ENCODE measurements around the gene KSR2.

KSR2 gene

DNA sequence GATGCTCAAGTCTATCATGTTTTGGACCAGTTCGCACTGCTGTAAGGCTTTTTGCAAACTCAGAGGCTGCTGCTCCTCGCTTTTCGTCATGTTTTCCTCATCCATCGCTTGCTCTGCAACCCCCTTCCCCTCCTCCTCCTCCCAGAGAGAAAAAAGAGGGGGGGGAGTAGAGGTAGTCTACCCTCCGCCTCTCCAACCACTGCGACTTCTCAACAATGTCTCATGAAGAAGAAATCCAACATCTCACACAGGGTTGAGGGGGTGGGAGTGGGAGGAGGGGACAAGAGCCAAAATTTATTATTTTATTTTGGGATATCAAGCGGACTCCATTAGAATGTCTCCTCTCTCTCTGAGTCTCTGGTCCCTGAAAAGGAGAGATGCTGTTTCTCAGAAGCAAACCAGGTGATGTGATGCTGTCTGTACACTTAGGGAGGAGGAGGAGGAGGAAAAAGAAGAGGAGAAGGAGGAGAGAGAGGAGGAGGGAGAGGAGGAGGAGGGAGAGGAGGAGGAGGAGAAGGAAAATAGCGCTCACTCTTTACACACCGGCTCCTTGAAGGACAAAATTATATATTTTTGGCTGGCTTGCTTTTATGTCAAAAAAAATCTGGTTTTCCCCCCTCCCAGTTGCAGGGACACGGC, 520 bp downstream of the KSR2 start:
- DNase-seq (ENCODE audit: low spot score): no peak

DNA sequence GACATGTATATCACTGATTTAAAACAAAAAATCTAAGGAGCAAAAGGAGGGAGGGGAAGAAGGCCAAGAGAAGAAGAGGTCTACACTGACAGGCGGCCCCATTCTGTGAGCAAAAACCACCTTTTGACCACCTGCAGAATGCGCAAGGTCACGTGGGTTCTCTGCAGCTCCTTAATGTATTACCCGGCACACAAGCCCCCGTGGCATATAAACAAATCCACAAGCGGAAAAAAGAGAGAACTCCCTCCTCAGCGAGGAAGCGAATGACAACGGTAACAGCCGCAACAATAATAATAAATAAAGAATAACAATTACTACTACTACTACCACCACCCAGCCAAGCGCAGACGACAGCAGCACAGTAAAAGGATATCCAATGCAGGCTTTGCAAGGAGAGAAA, 1.3 kb downstream of the KSR2 start:
- no peak for DNase-seq (ENCODE audit: low spot score)

DNA sequence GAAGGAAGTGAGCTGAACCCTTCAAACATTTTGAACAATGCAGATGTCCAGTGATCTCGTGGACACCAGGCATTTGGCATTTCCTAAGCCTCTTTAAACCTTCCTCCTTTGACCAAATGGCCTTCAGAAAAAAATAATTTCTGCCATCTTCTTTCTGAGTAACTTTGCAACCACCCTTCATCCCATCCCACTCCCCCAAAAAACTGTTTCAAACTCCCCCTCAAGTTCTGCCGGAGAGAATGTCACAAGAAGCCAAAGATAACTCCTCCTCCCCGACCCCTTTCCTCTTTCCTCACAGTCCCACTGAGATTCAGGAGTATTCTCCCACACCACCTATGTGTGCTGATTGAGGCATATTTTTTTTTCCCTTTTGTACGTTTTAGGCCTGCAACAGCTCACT, 1.7 kb downstream of the KSR2 start:
- no peak for DNase-seq (ENCODE audit: low spot score)

DNA sequence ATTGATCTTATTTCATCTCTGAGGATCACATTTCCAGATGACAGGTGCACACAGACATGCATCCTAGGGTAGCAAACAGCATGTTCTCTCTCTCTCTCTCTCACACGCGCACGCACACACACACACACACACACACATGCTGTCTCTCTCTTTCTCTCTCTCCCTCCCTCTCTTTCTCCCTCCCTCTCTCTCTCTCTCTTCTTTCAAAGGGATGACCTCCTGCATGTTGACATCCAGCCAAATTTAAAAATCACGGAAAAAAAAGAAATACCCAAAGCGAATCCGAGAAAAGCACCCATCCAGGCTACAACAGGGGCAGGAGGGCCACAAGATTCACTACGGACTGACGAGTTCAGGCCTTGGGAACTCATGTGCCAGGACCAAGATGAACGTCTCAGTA, 2.3 kb downstream of the KSR2 start:
- no peak for DNase-seq (ENCODE audit: low spot score)

DNA sequence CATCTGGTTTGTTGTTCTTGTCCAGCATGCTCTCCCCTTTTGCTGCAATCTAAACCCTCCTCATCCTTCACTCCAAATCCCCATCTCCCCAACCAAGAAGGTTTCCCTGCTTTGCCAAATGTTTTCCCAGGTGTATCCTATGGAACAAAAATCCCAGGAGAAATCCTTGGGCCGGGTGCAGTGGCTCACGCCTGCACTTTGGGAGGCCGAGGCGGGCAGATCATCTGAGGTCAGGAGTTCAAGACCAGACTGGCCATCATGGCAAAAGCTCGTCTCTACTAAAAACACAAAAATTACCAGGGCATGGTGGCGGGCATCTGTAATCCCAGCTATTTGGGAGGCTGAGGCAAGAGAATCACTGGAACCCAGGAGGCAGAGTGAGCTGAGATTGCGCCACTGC, 5.0 kb downstream of the KSR2 start:
- no peak for DNase-seq (ENCODE audit: low spot score)

DNA sequence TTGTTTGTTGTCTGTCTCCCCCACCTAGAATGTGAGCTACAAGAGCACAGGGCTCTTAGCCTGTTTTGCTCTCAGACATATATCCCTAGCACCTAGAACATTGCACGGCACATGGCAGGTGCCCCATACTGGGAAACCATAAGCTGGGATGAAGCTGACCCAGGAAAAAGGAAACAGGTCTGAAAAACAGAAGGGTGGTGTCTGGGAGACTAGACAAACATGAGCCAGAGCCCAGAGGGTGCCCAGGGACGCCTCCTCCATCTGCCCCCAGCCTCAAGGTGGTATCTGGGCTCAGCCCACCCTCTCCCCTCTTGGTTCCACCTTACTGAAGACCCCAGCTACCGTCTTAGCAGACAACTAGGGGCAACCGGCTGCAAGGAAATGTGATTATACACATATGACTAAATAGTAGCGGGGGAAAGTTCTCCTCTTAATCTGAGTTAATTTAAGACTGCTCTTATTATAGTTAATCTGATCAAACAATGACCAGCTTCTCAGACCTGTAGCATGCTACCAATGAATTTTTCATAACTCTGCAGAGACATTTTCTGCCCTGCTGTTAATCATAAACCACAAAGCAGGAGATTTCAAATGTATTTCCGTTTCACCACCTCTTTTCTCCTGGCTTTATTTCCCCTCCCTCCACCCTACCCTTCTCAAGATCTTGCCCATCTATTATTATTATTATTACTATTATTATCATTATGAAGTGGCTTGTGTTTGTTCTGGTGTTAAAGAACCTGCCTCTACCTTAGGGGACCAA, 31.9 kb downstream of the KSR2 start:
- DNase-seq (ENCODE audit: low spot score): no peak

DNA sequence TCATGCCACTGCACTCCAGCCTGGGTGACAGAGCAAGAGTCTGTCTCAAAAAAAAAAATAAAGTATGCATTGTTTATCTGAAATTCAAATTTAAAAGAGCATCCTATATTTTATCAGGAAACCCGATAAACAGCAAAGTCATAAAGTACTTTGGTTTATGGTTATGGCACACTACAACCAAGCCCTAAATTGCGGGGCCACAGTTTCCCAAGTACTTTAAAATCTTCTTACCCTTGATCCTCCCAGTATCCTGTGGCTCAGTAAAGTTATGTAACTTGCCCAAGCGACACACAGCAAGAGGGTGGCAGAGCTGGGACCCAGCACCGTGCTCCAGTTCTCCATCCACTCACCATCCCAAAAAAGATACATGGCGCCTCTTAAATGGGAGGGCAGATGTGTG, 35.2 kb downstream of the KSR2 start:
- DNase-seq (ENCODE audit: low spot score): no peak

DNA sequence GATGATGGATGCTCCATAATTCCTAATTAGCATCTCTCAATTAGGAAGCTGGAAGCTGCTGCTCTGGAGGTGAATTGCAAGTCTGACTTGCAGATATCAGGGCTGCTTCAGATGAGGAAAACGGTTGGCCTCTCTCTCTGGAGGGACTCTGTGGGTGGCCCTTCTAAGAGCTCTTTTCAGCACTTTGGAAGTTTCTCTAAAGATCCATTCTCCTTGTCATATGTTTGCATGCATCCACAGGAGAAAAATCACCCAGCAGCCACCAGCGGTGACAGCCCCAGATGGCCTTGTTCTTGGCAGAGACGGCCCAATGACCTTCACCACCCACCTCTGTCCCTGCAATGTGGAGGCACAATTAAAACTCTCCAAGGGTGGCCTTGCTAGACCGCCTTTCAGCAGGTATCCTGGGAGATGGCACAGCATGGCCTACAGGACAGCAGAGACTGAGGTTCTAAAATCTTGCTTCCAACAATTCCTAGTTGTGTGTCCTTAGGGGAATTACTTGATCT, 42.3 kb downstream of the KSR2 start:
- no peak for DNase-seq (ENCODE audit: low spot score)

DNA sequence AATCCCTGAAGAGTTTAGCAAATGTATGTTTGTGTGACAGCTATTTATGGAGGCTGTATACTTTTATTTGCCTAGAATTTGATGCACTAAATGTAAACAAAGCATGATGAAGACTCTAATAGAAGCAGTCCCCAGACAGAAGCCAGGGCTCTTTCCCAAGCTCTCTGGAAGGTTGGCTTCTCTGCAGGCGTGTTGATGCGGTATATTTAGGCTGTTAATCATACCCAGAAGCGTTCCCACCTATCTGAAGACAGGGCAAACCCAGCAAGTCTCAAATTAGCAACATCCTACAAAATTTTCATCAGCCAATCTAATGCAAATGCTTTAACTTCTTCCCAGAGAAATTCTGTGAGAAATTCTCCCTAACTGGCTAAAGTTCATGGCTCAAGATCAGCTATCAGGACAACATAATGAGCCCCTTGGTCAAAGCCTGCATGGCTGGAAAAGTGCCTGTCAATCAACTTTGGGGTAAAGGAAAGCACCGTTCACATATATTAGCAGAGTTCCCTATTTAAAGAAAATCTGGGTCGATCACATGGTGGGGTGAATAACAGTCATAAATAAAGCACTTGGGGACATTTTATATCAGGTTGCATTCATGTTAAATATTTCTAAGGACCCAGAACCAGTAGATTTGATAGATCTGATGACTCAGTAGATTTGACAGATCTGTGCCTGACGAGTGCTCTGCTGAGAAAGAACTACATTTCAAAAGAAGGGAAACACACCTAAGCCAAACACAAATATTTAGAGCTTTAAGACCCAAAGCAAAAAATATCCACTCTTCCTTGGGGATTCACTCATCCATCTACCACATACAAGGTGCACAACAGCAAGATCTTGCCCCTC, 46.6 kb downstream of the KSR2 start:
- no peak for DNase-seq (ENCODE audit: low spot score)

DNA sequence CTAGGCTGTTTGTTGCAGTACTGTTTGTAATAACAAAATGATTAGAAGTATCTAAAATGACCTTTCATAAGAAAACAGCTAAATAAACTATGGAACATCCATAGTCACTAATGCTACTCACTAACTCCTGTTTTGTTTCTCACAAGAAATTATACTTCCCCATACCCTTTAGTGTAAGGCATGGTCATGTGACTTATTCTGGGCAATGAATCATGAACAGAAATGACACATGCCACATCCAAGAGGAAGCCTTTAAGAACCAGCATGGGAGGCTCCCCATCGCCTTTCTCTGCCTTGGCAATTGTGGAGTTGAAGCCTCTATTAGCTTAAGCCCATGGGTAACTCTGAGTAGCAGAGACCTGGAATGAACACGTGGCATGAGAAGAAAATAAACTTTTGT, 49.3 kb downstream of the KSR2 start:
- DNase-seq (ENCODE audit: low spot score): no peak

DNA sequence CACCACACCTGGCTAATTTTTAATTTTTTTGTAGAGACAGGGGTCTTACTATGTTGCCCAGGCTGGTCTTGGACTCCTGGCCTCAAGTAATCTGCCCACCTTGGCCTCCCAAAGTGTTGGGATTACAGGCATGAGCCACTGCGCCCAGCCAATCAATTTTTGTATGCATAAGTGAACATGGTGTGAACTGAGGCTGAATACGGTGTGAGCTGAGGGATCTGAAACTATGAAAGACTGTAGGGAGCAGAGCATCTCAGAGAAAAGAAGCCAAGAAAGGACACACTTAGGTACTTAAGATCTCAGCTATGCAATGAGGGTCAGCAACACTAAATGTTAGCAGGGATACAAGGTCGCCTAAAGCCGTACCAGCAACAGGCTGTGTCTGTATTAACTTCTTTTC, 54.1 kb downstream of the KSR2 start:
- no peak for DNase-seq (ENCODE audit: low spot score)

DNA sequence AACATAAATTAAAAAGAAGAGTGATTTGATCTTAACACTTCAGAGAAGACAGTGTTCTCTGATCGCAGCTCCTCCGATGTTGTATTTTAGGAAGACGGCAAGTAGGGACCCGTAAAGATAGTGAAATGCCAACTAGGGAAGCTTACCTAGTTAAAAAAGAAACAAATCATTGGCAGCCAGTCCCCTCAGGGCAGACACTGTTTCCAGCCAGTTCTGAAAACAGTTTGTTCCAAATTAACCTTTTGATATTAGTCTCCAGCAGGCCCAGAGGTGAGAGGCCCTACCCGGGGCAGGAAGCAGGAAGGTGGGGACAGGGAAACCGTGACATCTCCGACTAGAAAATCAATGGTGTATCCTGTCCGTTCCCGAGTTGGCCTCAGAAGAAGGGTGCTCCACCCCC, 56.0 kb downstream of the KSR2 start:
- no peak for DNase-seq (ENCODE audit: low spot score)

DNA sequence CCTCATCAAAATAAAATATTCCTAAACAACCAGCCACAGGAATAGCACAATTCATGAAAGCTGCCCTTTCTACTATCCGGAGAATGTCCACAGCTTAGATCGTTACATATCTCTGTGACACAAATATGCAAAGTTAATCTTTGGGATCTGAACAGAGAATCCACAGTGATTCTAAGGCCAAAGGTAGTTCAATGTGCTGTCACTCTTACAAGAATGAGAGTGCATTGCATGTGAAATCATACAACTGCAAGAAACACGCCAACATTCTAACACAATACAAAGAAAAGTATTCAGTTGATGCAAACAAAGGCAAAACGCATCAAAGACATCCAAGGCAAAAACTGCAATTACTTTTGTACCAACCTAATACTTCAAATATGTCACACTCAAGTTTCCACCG, 60.4 kb downstream of the KSR2 start:
- no peak for DNase-seq (ENCODE audit: low spot score)

DNA sequence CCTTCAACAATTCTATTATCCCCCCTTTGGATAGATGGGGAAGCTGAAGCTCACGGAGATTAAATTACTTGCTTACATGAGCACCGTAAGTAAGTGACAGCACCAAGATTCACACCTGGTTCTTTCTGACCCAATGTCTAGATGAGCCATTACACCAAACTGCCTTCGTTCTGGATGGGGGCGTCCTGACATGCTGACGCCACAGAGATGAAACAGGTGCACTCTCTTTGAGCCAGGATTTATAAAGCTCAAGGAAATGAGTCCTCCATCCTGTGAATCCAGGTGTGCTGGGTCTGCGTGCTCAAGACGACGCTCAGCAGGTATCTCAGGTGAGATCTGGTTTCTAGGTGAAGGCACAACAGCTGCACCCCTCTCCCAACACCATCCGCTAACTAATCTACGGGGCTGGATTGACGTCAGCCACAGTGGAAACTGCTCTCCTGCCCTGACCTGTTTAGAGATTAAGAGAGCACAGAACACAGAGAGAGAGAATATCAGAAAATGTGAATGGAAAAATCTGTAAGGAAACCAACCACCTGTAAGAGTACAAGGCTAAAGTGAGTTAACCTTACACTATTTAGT, 61.6 kb downstream of the KSR2 start:
- no peak for DNase-seq (ENCODE audit: low spot score)

DNA sequence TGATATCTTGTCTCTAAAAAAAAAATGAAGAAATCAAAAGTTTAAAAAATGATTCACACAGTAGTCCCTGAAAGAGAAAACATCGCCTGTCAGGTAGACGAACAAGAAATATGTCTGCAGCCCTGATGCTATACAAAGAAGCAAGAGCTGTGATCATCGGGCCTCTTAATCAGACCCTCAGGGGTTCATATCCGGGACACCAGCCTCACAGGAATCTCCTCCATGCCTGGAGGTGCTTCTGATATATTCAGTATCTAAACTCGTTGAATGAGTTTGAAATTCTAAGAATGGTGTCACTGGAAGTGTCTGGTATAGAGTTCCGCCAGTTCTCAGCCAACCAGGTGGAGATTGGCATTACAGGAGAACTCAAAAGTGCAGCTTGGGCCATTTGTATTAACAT, 64.7 kb downstream of the KSR2 start:
- DNase-seq (ENCODE audit: low spot score): no peak

DNA sequence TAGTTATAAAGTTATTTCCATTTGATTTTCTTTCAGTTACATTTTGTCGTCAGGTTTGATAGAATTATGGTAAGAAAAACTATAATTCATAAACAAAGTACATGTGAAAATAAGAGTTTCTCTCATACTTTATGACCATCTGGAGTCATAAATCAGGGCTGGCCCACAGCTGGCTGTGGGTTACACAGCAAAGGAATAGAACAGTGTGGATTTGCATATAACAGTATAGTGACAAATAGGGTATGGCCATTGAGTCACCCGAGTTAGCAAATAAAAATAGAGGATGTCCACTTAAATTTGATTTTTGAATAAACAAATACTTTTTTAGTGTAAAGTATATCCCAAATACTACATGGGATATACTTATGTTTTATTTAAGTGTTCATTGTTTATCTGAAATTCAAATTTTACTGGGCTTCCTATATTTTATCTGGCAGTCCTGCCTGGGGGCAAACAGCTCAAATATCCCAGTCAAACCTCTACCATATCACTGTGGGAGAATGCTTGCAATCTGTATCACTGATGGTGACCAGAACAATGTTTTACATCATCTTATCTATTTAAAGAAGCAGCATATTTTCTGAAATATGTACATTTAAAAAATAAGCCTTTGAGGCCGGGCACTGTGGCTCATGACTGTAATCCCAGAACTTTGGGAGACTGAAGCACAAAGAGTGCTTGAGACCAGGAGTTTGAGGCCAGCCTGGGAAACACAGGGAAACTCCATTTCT, 65.5 kb downstream of the KSR2 start:
- no peak for DNase-seq (ENCODE audit: low spot score)

DNA sequence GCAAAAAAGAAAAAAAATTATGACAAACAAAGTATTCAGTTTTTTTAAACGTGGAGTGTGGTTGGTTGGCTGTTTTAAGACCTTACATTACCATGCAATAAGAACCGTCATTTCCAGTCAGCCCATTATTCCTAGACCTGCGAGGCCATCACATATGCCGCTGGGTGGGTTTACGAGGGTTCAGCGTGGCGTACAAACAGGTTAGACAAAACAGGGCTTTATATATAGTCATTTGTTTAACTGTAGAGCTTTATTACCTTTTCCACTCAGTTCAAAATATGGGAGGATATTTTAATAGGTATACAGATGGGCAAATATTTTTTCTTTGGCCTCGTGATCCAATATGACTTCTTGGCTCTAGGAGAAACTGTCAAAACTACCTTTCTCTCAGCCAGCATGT, 67.2 kb downstream of the KSR2 start:
- DNase-seq (ENCODE audit: low spot score): no peak

DNA sequence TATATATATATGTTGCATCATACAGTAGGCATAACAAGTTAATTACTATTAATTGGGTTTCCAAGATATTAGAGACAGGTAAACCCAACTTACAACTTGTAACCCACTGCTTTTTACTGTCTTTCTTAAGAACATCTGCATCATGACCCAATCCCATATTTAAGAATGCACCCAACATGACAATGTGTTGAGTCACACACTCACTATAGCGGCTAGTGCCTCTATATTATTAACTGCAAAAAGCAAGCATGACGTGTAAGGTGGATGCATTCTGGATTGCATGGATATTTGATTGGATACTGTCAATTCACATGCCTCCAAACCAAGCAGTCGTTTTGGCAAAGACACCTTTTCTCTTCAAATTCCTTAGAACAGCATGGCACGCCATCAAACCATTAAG, 68.2 kb downstream of the KSR2 start:
- DNase-seq (ENCODE audit: low spot score): no peak

DNA sequence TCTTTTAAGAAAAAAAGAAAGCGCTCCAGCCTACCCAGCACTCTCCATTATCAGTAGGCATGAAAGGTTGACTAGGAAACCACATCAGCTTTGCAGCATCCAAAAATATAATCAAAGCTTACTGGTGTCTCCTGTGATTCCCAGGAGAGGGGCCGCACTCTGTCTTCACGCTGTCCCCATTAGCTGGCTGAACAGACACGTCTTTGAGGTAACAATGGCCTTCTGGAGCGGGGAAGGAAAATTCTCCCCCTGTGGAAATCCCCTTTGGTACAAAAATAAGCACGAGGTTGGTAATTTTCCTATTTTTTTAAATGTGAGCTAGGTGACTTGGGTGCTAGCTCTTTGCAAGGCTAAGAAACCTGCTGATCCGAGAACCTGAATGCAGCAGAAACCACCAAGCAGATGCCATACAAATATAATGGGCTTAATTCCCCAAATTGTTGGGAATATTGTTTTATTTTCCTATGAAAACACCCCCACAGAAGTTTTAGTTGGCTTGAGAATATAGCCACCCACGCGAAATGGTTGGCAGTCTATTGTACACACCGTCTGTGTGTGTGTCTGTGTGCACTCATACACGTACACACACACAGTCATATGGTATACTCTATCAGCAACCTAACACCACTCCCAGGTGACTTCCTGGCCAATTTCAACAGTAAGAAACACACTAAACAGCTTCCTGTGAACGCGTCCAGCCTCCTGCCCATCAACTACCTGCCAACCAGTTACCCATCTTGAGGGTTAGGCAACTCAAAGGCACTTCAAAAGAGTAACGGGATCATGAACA, 71.2 kb downstream of the KSR2 start:
- no peak for DNase-seq (ENCODE audit: low spot score)

DNA sequence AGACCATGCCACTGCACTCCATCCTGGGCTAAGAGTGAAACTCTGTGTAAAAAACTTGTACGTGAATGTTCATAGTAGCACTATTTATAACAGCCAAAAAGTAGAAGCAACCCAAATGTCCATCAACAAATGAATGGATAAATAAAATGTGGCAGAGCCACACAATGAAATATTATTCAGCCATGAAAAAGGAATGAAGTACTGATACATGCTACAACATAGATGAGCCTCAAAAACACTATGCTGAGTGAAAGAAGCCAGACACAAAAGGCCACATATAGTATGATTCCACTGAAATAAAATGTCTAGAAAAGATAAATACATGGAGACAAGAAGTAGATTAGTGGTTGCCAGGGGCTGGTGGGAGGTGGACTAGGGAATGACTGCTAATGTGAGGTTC, 72.8 kb downstream of the KSR2 start:
- DNase-seq (ENCODE audit: low spot score): no peak

DNA sequence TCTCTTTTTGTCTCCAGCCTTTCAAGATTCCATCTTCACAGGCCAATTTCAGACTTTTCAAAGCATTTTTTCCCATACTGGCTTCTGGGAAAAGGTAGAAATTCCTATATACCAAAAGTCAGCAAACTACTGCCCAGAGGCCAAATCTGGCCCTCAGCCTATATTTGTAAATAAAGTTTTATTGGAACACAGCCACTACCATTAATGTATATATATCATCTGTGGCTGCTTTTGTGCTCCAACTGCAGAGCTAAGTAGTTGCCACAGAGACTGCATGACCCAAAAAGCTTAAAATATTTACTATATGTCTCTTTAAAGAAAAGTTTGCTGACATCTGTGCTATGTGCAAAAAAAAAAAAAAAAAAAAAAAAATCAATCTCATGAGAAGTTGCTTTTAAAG, 76.3 kb downstream of the KSR2 start:
- no peak for DNase-seq (ENCODE audit: low spot score)

Data from SK-N-DZ (cell line).